Type B pancreatic cell (in vitro differentiated cells): ENCODE results near the gene RAB39B. TPM values are rescaled to one million over a fixed set of nuclear protein-coding genes. Genes with fewer than 3 reads are reported as not detected.
"Not testable (repeated sequence)": the region's sequence is repeated elsewhere in the genome, so short reads cannot be mapped to it uniquely, and the experiment has no call there.

ENCODE experiments used
- DNase-seq: peaks from one replicate; pipeline ENCODE4 v3.0.0; 2021; ENCODE audit warnings: mixed read lengths; ENCODE audit not compliant: unreplicated experiment; ENCODE audit errors: extremely low spot score
- H3K27ac Mint-ChIP-seq: 2 replicates; pipeline ENCODE4 v1.8.0; 2021; ENCODE audit warnings: mild to moderate bottlenecking, mixed read lengths
- H3K27me3 Mint-ChIP-seq: 2 replicates; pipeline ENCODE4 v1.8.0; 2021; ENCODE audit warnings: mixed read lengths
- H3K36me3 Mint-ChIP-seq: 2 replicates; pipeline ENCODE4 v1.8.0; 2021; ENCODE audit warnings: mixed read lengths
- H3K4me1 Mint-ChIP-seq: one replicate; pipeline ENCODE4 v1.8.0; 2021; ENCODE audit warnings: mixed read lengths; ENCODE audit not compliant: unreplicated experiment
- H3K4me3 Mint-ChIP-seq: 2 replicates; pipeline ENCODE4 v1.8.0; 2021; ENCODE audit warnings: mild to moderate bottlenecking, mixed read lengths
- H3K9me3 Mint-ChIP-seq: 2 replicates; pipeline ENCODE4 v1.8.0; 2021; ENCODE audit warnings: mixed read lengths
- long read RNA-seq: library from polyadenylated mRNA; unstranded; transcript quantifications from one replicate; pipeline ENCODE4 v2.0.0, GENCODE V29; 2020
- total RNA-seq: library from RNA; stranded (reverse); gene quantifications from 2 replicates; pipeline ENCODE4 v1.2.1, GENCODE V29; 2021; ENCODE audit warnings: low replicate concordance
- TF ChIP-seq, protein P1 (sequence below): fragments of 200-600 bp; sonication (generic); conservative IDR thresholded peaks from 2 replicates; pipeline ENCODE4 v1.5.0; 2021; ENCODE audit warnings: antibody characterized with exemption, mild to moderate bottlenecking

Gene RAB39B, protein sequence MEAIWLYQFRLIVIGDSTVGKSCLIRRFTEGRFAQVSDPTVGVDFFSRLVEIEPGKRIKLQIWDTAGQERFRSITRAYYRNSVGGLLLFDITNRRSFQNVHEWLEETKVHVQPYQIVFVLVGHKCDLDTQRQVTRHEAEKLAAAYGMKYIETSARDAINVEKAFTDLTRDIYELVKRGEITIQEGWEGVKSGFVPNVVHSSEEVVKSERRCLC
- 2.5 and 4.0 TPM in 2 replicates for total RNA-seq
- long read RNA-seq, transcript RAB39B-201 (2 exons, 3,505 nt), result major isoform, 8 of 8 reads
- long read RNA-seq, partial matches to known transcripts, result 0 of 8 reads
- long read RNA-seq, other reads (novel, unspliced or antisense), result 0 of 8 reads

DNA sequence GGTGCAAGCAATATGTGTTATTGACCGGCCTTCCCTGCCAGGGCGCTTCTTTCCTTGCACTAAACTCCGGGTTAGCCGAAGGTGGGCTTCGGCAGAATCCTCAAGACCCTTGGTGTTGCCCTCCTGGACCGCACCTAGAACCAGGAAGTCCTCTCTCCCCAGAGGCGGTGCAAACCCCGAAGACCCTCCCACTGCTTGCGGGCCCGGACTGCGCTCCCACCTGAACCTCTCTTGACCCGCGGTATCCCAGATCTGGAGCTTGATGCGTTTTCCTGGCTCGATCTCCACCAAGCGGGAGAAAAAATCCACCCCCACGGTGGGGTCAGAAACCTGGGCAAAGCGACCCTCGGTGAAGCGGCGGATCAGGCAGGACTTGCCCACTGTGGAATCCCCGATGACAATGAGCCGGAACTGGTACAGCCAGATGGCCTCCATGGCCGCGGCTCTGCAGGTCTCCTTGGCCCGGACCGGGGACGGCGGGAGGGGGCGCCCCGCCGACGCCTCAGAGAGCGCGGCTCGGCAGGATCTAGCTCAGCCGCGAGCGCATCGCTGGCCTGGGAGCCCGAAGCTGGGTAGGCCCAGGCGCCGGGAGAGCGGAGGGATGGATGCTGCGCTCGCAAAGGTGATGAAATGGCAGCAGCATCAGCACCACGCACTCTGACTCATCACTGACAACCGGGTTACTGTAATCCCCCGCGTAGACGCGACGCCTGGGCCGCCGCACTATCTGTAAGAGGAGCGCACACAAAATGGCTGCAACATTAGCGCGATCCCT, at the start of gene RAB39B:
TSS of gene RAB39B (minus strand) at position 638 of the 775 bp plus-strand sequence. CDS start at position 435, 203 bp downstream.
- peak within 1 kb of the TSS; percentile 77 for H3K4me3 Mint-ChIP-seq
- no peaks in the 10 kb centered on the region for H3K4me1 Mint-ChIP-seq
- H3K27me3 Mint-ChIP-seq, result no peaks in the 10 kb centered on the region
- no peak within 1 kb of the TSS for H3K27ac Mint-ChIP-seq
- no peaks in the 10 kb centered on the region for H3K9me3 Mint-ChIP-seq
- TF ChIP-seq, protein P1, sequence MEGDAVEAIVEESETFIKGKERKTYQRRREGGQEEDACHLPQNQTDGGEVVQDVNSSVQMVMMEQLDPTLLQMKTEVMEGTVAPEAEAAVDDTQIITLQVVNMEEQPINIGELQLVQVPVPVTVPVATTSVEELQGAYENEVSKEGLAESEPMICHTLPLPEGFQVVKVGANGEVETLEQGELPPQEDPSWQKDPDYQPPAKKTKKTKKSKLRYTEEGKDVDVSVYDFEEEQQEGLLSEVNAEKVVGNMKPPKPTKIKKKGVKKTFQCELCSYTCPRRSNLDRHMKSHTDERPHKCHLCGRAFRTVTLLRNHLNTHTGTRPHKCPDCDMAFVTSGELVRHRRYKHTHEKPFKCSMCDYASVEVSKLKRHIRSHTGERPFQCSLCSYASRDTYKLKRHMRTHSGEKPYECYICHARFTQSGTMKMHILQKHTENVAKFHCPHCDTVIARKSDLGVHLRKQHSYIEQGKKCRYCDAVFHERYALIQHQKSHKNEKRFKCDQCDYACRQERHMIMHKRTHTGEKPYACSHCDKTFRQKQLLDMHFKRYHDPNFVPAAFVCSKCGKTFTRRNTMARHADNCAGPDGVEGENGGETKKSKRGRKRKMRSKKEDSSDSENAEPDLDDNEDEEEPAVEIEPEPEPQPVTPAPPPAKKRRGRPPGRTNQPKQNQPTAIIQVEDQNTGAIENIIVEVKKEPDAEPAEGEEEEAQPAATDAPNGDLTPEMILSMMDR, result no peak
- no peaks in the 10 kb centered on the region for H3K36me3 Mint-ChIP-seq
- DNase-seq, result no peak

DNA sequence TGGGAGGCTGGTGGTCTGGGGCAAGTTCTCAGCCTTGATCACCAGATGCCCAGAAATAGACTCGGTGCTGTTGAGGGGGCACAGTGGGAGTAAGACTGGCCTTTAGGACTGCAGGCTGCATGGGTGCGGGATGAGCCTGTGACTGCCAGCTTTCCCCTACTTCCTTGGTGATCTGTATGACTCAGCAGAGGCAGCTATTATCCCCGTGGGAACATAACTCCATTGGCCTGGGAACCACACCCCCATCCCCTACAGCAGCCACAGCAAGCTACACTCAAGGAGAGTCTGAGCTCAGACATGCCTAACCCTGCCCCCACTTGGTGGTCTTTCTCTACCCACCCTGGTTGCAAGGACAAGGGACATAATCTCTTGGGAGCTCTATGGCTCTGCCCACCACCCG, 49.5 kb upstream of the RAB39B start:
- DNase-seq, result no peak
- no peaks in the 10 kb centered on the region for H3K27me3 Mint-ChIP-seq
- H3K27ac Mint-ChIP-seq, result no peak overlapping the region
- TF ChIP-seq, protein P1, result no peak
- H3K4me3 Mint-ChIP-seq, result no peak overlapping the region
- no peaks in the 10 kb centered on the region for H3K4me1 Mint-ChIP-seq
- H3K9me3 Mint-ChIP-seq, result peaks cover 6% of the 10 kb centered on the region
- no peaks in the 10 kb centered on the region for H3K36me3 Mint-ChIP-seq

DNA sequence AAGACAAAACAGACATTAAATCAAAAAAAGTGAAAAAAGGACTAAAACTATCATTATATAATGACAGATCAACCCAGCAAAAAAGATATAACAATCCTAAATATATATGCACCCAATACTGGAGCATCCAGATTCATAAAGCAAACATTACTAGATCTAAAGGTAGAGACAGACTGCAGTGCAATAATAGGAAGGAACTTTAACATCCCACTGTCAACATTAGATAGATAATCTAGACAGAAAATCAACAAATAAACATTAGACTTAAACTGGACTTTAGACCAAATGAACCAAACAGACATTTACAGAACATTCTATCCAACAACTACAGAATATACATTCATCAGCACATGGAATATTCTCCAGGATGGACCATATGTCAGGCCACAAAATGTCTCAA, 29.5 kb upstream of the RAB39B start:
- no peak for DNase-seq
- Mint-ChIP-seq H3K27ac (no peak overlapping the region), H3K36me3 (no peaks in the 10 kb centered on the region), H3K9me3 (no peaks in the 10 kb centered on the region), H3K27me3 (no peaks in the 10 kb centered on the region), H3K4me1 (no peaks in the 10 kb centered on the region), H3K4me3 (no peak overlapping the region)
- TF ChIP-seq, protein P1, result no peak

DNA sequence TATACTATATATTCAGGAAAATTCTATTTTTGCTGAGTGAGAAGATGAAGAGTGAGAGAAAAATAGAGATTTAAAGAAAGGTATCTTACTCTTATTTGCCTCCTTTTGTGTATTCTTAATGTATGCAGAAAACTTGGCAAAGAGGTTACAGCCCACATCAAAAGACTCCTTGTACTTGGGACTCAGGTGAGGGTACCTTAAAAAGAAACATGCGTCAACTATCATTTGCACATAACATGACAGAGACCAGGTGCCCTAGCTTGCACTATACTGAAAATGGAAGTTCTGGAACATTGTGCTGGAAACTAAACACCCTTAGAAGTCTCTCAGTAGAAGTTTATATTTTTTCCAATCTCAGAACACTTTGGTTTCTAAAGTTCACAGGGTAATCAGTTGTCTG, 15.6 kb upstream of the RAB39B start:
- Mint-ChIP-seq H3K9me3 (no peaks in the 10 kb centered on the region), H3K36me3 (no peaks in the 10 kb centered on the region), H3K27me3 (no peaks in the 10 kb centered on the region), H3K4me3 (no peak overlapping the region), H3K4me1 (no peaks in the 10 kb centered on the region), H3K27ac (no peak overlapping the region)
- TF ChIP-seq, protein P1, result no peak
- no peak for DNase-seq

DNA sequence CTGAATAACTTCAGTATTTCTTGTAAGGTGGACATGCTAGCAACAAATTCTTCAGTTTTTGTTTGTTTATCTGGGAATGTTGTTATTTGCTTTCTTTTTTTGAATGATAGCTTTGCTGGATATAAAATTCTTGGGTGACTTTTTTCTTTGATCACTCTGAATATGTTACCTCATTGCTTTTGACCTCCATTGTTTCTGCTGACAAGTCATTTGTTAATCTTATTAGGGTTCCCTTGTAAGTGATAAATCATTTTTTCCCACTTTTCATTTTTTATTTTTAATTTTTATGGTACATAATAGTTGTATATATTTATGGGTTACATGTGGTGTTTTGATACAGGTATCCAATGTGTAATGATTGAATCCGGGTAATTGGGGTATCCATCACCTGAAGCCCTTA, 6.7 kb upstream of the RAB39B start:
- TF ChIP-seq, protein P1, result no peak
- Mint-ChIP-seq H3K4me3 (no peak overlapping the region), H3K27me3 (no peaks in the 10 kb centered on the region), H3K9me3 (peaks cover 5% of the 10 kb centered on the region), H3K36me3 (no peaks in the 10 kb centered on the region), H3K4me1 (no peaks in the 10 kb centered on the region), H3K27ac (no peak overlapping the region)
- no peak for DNase-seq

DNA sequence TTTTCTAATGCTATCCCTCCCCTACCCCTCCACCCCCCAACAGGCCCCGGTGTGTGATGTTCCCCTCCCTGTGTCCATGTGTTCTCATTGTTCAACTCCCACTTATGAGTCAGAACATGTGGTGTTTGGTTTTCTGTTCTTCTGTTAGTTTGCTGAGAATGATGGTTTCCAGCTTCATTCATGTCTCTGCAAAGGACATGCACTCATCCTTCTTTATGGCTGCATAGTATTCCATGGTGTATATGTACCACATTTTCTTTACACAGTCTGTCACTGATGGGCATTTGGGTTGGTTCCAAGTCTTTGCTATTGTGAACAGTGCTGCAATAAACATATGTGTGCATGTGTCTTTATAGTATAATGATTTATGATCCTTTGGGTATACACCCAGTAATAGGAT, 3.7 kb upstream of the RAB39B start:
- not testable (repeated sequence) for H3K4me1 Mint-ChIP-seq, DNase-seq, H3K36me3 Mint-ChIP-seq, H3K27ac Mint-ChIP-seq, H3K4me3 Mint-ChIP-seq, H3K9me3 Mint-ChIP-seq, H3K27me3 Mint-ChIP-seq
